ENCODE data around the gene PET100. TPM values are rescaled to one million over a fixed set of nuclear protein-coding genes. Genes with fewer than 3 reads are reported as not detected.

PET100 gene
- total and polyA plus RNA-seq, 2 experiments from 2014 or later = 8.6 to 636 TPM

DNA sequence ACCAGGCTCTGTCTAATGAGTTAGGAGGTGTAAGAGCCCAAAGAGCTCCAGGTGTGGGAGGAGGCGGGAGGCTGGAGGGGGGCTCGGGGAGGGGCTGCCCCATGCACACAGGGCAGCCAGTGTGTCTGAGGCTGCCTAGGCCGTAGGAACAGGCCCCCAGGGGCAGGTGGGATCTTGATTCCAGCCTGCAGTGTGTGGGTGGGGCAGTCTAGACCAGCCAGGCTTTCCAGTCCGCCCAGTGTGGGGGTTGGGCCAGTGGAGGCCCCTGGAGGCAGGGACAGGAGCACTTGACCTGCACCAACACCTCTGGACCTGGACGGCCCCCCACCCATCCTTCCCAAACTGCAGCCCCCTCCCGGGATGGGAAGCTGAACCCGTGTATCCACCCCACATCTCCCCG, 39.3 kb upstream of the PET100 start:
- Histone ChIP-seq H4K20me1 (replicated peaks; ENCODE audit: insufficient read depth) (no peaks in the 10 kb centered on the region), H3K36me3 (ENCODE audit: insufficient read depth) (no peaks in the 10 kb centered on the region), H3F3A (replicated peaks; ENCODE audit: low read depth) (no peaks in the 10 kb centered on the region), H3K4me1 (ENCODE audit: insufficient read depth) (no peaks in the 10 kb centered on the region), H3K9me2 (ENCODE audit: insufficient read depth) (no peaks in the 10 kb centered on the region), H3K4me2 (no peak overlapping the region), H3K79me2 (replicated peaks; ENCODE audit: insufficient read depth) (no peaks in the 10 kb centered on the region), H3K27ac (ENCODE audit: low read depth) (no peak overlapping the region), H2AFZ (no peak overlapping the region), H3K4me3 (no peak overlapping the region), H3K27me3 (ENCODE audit: insufficient read depth) (peaks cover 6% of the 10 kb centered on the region; the same call in 1 of the 2 replicates)
- peaks cover 10% of the 10 kb centered on the region for H3K27me3 Mint-ChIP-seq (ENCODE audit: insufficient read depth, low read depth, poor library complexity)
- H3K4me1 Mint-ChIP-seq = peaks cover 2% of the 10 kb centered on the region
- TF ChIP-seq JUNB (IDR thresholded peaks at IDR 0.05; ENCODE audit: unreplicated experiment) (no peak), ZNF114 (CRISPR knock-in tag; IDR thresholded peaks at IDR 0.05) (no peak), ZNF331 (CRISPR knock-in tag; IDR thresholded peaks at IDR 0.05; ENCODE audit: low read depth) (no peak), EZH2 (IDR thresholded peaks at IDR 0.05; ENCODE audit: low read depth, unreplicated experiment) (no peak), STAT1 (IDR thresholded peaks at IDR 0.05; ENCODE audit: unreplicated experiment) (no peak), CREB1 (CRISPR knock-in tag; IDR thresholded peaks at IDR 0.05; ENCODE audit: low read depth) (no peak), EZH2phosphoT487 (IDR thresholded peaks at IDR 0.05; ENCODE audit: unreplicated experiment) (no peak), NANOG (IDR thresholded peaks at IDR 0.05; ENCODE audit: borderline replicate concordance) (no peak), POLR2AphosphoS5 (IDR thresholded peaks at IDR 0.05; ENCODE audit: low read depth) (no peak)
- TF ChIP-seq, protein P1, sequence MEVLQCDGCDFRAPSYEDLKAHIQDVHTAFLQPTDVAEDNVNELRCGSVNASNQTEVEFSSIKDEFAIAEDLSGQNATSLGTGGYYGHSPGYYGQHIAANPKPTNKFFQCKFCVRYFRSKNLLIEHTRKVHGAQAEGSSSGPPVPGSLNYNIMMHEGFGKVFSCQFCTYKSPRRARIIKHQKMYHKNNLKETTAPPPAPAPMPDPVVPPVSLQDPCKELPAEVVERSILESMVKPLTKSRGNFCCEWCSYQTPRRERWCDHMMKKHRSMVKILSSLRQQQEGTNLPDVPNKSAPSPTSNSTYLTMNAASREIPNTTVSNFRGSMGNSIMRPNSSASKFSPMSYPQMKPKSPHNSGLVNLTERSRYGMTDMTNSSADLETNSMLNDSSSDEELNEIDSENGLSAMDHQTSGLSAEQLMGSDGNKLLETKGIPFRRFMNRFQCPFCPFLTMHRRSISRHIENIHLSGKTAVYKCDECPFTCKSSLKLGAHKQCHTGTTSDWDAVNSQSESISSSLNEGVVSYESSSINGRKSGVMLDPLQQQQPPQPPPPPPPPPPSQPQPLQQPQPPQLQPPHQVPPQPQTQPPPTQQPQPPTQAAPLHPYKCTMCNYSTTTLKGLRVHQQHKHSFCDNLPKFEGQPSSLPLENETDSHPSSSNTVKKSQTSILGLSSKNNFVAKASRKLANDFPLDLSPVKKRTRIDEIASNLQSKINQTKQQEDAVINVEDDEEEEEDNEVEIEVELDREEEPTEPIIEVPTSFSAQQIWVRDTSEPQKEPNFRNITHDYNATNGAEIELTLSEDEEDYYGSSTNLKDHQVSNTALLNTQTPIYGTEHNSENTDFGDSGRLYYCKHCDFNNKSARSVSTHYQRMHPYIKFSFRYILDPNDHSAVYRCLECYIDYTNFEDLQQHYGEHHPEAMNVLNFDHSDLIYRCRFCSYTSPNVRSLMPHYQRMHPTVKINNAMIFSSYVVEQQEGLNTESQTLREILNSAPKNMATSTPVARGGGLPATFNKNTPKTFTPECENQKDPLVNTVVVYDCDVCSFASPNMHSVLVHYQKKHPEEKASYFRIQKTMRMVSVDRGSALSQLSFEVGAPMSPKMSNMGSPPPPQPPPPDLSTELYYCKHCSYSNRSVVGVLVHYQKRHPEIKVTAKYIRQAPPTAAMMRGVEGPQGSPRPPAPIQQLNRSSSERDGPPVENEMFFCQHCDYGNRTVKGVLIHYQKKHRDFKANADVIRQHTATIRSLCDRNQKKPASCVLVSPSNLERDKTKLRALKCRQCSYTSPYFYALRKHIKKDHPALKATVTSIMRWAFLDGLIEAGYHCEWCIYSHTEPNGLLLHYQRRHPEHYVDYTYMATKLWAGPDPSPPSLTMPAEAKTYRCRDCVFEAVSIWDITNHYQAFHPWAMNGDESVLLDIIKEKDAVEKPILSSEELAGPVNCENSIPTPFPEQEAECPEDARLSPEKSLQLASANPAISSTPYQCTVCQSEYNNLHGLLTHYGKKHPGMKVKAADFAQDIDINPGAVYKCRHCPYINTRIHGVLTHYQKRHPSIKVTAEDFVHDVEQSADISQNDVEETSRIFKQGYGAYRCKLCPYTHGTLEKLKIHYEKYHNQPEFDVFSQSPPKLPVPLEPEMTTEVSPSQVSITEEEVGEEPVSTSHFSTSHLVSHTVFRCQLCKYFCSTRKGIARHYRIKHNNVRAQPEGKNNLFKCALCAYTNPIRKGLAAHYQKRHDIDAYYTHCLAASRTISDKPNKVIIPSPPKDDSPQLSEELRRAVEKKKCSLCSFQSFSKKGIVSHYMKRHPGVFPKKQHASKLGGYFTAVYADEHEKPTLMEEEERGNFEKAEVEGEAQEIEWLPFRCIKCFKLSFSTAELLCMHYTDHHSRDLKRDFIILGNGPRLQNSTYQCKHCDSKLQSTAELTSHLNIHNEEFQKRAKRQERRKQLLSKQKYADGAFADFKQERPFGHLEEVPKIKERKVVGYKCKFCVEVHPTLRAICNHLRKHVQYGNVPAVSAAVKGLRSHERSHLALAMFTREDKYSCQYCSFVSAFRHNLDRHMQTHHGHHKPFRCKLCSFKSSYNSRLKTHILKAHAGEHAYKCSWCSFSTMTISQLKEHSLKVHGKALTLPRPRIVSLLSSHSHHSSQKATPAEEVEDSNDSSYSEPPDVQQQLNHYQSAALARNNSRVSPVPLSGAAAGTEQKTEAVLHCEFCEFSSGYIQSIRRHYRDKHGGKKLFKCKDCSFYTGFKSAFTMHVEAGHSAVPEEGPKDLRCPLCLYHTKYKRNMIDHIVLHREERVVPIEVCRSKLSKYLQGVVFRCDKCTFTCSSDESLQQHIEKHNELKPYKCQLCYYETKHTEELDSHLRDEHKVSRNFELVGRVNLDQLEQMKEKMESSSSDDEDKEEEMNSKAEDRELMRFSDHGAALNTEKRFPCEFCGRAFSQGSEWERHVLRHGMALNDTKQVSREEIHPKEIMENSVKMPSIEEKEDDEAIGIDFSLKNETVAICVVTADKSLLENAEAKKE (CRISPR knock-in tag; IDR thresholded peaks at IDR 0.05) = no peak
- TF ChIP-seq, protein P2, sequence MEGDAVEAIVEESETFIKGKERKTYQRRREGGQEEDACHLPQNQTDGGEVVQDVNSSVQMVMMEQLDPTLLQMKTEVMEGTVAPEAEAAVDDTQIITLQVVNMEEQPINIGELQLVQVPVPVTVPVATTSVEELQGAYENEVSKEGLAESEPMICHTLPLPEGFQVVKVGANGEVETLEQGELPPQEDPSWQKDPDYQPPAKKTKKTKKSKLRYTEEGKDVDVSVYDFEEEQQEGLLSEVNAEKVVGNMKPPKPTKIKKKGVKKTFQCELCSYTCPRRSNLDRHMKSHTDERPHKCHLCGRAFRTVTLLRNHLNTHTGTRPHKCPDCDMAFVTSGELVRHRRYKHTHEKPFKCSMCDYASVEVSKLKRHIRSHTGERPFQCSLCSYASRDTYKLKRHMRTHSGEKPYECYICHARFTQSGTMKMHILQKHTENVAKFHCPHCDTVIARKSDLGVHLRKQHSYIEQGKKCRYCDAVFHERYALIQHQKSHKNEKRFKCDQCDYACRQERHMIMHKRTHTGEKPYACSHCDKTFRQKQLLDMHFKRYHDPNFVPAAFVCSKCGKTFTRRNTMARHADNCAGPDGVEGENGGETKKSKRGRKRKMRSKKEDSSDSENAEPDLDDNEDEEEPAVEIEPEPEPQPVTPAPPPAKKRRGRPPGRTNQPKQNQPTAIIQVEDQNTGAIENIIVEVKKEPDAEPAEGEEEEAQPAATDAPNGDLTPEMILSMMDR (conservative IDR thresholded peaks at IDR 0.05; ENCODE audit: low read depth in 2 of 2) = no peak
- TF ChIP-seq, protein P3, sequence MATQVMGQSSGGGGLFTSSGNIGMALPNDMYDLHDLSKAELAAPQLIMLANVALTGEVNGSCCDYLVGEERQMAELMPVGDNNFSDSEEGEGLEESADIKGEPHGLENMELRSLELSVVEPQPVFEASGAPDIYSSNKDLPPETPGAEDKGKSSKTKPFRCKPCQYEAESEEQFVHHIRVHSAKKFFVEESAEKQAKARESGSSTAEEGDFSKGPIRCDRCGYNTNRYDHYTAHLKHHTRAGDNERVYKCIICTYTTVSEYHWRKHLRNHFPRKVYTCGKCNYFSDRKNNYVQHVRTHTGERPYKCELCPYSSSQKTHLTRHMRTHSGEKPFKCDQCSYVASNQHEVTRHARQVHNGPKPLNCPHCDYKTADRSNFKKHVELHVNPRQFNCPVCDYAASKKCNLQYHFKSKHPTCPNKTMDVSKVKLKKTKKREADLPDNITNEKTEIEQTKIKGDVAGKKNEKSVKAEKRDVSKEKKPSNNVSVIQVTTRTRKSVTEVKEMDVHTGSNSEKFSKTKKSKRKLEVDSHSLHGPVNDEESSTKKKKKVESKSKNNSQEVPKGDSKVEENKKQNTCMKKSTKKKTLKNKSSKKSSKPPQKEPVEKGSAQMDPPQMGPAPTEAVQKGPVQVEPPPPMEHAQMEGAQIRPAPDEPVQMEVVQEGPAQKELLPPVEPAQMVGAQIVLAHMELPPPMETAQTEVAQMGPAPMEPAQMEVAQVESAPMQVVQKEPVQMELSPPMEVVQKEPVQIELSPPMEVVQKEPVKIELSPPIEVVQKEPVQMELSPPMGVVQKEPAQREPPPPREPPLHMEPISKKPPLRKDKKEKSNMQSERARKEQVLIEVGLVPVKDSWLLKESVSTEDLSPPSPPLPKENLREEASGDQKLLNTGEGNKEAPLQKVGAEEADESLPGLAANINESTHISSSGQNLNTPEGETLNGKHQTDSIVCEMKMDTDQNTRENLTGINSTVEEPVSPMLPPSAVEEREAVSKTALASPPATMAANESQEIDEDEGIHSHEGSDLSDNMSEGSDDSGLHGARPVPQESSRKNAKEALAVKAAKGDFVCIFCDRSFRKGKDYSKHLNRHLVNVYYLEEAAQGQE (IDR thresholded peaks at IDR 0.05; ENCODE audit: unreplicated experiment) = no peak
- TF ChIP-seq, protein P4, sequence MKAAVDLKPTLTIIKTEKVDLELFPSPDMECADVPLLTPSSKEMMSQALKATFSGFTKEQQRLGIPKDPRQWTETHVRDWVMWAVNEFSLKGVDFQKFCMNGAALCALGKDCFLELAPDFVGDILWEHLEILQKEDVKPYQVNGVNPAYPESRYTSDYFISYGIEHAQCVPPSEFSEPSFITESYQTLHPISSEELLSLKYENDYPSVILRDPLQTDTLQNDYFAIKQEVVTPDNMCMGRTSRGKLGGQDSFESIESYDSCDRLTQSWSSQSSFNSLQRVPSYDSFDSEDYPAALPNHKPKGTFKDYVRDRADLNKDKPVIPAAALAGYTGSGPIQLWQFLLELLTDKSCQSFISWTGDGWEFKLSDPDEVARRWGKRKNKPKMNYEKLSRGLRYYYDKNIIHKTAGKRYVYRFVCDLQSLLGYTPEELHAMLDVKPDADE (IDR thresholded peaks at IDR 0.05) = no peak
- no peak for DNase-seq (ENCODE audit: low spot score)
- H3K36me3 Mint-ChIP-seq (ENCODE audit: low read depth) = no peaks in the 10 kb centered on the region; the same call in 2 of the 3 replicates
- peak; percentile 76 for ATAC-seq
- no peaks in the 10 kb centered on the region for H3K9me3 Mint-ChIP-seq
- no peak overlapping the region for H3K27ac Mint-ChIP-seq
- H3K4me3 Mint-ChIP-seq = no peak overlapping the region
